ENCODE measurements around the gene KIR3DL2. TPM values are rescaled to one million over a fixed set of nuclear protein-coding genes. Genes with fewer than 3 reads are reported as not detected.
"Not testable (repeated sequence)": the region's sequence is repeated elsewhere in the genome, so short reads cannot be mapped to it uniquely, and the experiment has no call there.

KIR3DL2 gene
- total and polyA plus RNA-seq, 11 donors: 0.04 to 1.1 TPM; not detected in 9

DNA sequence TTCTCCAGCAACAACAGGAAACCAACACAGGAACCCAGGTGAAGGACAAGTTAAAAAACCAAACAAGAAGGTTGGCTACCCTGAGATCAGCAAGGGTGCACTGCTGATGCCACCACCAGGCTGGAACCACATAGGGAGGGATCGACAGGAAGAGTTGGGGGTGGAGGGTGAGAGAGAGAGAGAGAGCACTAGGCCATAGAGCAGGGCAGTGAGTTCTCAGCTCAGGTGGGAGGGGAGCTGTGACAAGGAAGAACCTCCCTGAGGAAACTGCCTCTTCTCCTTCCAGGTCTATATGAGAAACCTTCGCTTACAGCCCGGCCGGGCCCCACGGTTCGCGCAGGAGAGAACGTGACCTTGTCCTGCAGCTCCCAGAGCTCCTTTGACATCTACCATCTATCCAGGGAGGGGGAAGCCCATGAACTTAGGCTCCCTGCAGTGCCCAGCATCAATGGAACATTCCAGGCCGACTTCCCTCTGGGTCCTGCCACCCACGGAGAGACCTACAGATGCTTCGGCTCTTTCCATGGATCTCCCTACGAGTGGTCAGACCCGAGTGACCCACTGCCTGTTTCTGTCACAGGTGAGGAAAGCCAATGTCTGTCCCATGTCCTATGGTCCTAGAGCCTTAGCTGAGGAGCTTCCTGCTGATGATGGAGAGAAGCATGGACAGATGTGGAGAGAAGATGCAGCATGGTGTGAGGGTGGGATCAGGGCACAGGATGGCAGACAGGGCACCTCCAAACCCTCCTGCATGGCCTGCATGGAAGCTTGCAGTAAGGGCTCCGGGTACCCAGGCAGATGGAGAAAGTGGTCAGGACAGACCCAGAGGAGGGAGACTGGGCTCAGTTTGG lies 44.4 kb upstream of the KIR3DL2 start:
- 77 to 82% (median 79%) methylated on average over 9 to 14 of the region's 14 CpGs for WGBS, 4 donors
- H3K9me3 ChIP-seq: peaks cover 0 to 2% (median 0%) of the 10 kb centered on the region in 12 donors

DNA sequence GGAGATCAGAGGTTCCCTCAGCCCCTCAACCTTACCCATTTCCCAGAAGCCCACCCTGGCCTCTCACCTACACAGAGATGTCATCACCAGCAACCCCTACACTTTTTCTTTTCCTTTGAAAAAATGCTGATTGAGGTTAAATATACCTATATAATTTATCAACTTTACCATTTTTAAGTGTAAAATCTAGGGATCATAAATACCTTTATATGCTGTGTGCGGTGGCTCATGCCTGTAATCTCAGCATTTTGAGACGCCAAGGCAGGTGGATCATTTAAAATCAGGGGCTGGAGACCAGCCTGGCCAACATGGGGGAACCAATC lies 43.8 kb upstream of the KIR3DL2 start:
- Histone ChIP-seq H3K4me3 (no peak overlapping the region), H3K9me3 (peaks cover 0 to 3% (median 0%) of the 10 kb centered on the region in 12 donors), H3K27me3 (peaks cover 0 to 5% (median 0%) of the 10 kb centered on the region in 9 donors), H3K27ac (no peak overlapping the region), H3K4me1 (no peaks in the 10 kb centered on the region), H3K36me3 (no peaks in the 10 kb centered on the region)
- intact Hi-C loops (cut with DNase I): no loop called here
- ATAC-seq: no peak
- TF ChIP-seq POLR2A (IDR thresholded peaks at IDR 0.05) (no peak), CTCF (IDR thresholded peaks at IDR 0.05) (no peak)
- 64 to 73% (median 66%) methylated on average over 2 of the region's 2 CpGs for WGBS, 4 donors
- no peak for DNase-seq

More for the DNA sequence above, 44.4 kb upstream of the KIR3DL2 start:
- no peak for DNase-seq
- Histone ChIP-seq H3K27me3 (peaks cover 0 to 5% (median 0%) of the 10 kb centered on the region in 9 donors), H3K4me1 (no peaks in the 10 kb centered on the region), H3K36me3 (no peaks in the 10 kb centered on the region), H3K4me3 (no peak overlapping the region), H3K27ac (no peak overlapping the region)
- TF ChIP-seq POLR2A (IDR thresholded peaks at IDR 0.05) (no peak), CTCF (IDR thresholded peaks at IDR 0.05) (no peak)
- intact Hi-C loops (cut with DNase I): no loop called here
- ATAC-seq: no peak

- peaks cover 0 to 13% (median 2%) of the 10 kb centered on the region in 12 donors for H3K9me3 ChIP-seq
- H3K36me3 ChIP-seq; ATAC-seq; H3K4me3 ChIP-seq; DNase-seq; H3K4me1 ChIP-seq; intact Hi-C loops (cut with DNase I); H3K27ac ChIP-seq; H3K27me3 ChIP-seq: not testable (repeated sequence)
- 54 to 62% (median 56%) methylated on average over 3 of the region's 3 CpGs for WGBS, 4 donors
Measured at GRCh38 chr19:54814571-54814970, 35.7 kb upstream of the KIR3DL2 start.

DNA sequence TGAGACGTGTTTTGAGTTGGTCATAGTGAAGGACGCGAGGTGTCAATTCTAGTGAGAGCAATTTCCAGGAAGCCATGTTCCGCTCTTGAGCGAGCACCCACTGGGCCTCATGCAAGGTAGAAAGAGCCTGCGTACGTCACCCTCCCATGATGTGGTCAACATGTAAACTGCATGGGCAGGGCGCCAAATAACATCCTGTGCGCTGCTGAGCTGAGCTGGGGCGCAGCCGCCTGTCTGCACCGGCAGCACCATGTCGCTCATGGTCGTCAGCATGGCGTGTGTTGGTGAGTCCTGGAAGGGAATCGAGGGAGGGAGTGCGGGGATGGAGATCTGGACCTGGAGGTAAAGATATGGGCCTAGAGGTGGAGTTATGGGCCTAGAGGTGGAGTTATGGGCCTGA lies 34.0 kb upstream of the KIR3DL2 start, which contains the start of gene KIR3DL1:
Gene KIR3DL1, plus strand, starts transcription at position 218 of the 400 bp plus-strand sequence.
- H3K27ac ChIP-seq; ATAC-seq; H3K4me3 ChIP-seq; H3K27me3 ChIP-seq; intact Hi-C loops (cut with DNase I); H3K36me3 ChIP-seq; H3K4me1 ChIP-seq; DNase-seq: not testable (repeated sequence)
- peaks cover 0 to 13% (median 2%) of the 10 kb centered on the region in 12 donors for H3K9me3 ChIP-seq
- WGBS, 4 donors: 83 to 91% (median 84%) methylated on average over 17 of the region's 17 CpGs

- no peak for TF ChIP-seq POLR2A (IDR thresholded peaks at IDR 0.05)
- no peak for TF ChIP-seq CTCF (IDR thresholded peaks at IDR 0.05)
- Histone ChIP-seq H3K36me3 (no peaks in the 10 kb centered on the region), H3K27ac (no peak overlapping the region), H3K4me3 (no peak overlapping the region), H3K27me3 (peaks cover 0 to 2% (median 0%) of the 10 kb centered on the region in 9 donors), H3K9me3 (no peaks in the 10 kb centered on the region), H3K4me1 (no peaks in the 10 kb centered on the region)
- intact Hi-C loops (cut with DNase I): no loop called here
- DNase-seq (no peak), ATAC-seq (no peak)
- WGBS, 4 donors: 77 to 87% (median 81%) methylated on average over 14 to 15 of the region's 15 CpGs
Measured at GRCh38 chr19:54817670-54818536, 32.3 kb upstream of the KIR3DL2 start.

GRCh38 chr19:54824416-54824815 lies 25.8 kb upstream of the KIR3DL2 start:
- H3K27me3 ChIP-seq; H3K9me3 ChIP-seq; H3K4me3 ChIP-seq; H3K4me1 ChIP-seq; intact Hi-C loops (cut with DNase I); ATAC-seq; H3K36me3 ChIP-seq; DNase-seq; H3K27ac ChIP-seq: not testable (repeated sequence)
- WGBS, 4 donors: 49 to 64% (median 60%) methylated on average over 4 of the region's 4 CpGs

DNA sequence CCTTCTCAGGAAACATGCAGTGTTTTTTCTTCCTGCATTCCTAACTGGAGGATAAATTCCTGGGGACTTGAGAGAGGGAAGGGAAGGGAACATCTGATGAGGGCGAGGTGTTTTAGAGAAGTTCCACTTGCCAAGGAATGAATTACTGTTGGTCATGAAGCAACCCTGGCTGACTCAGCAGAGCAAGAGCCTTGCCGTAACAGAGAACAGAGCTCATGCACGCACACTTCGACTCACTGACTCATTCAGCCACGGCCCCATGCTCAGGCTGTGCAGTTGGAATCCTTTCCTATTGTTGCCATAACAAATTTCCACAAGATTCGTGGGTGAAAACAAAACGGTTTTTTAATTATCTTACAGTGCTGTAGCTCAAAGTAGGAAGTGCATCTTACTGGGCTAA lies 24.9 kb upstream of the KIR3DL2 start:
- DNase-seq; H3K36me3 ChIP-seq; ATAC-seq; H3K4me3 ChIP-seq; intact Hi-C loops (cut with DNase I); H3K4me1 ChIP-seq; H3K27ac ChIP-seq; H3K27me3 ChIP-seq; H3K9me3 ChIP-seq: not testable (repeated sequence)
- 54 to 67% (median 64%) methylated on average over 7 of the region's 7 CpGs for WGBS, 4 donors

Data from heart left ventricle (tissue), 16 donors.